SU-DHL-6 (cell line): ENCODE measurements around the gene SPTSSB.
A peak's percentile ranks its signal among the peaks of the same experiment; 100 is the strongest.

Source experiments
- H2AFZ ChIP-seq: fragments of 200-600 bp; sonication (generic); 2 replicates; pipeline ENCODE4 v1.6.1; 2014; ENCODE audit warnings: low read depth, mild to moderate bottlenecking, moderate library complexity, mixed read lengths, antibody characterized with exemption, low read length; ENCODE audit not compliant: severe bottlenecking
- H3F3A ChIP-seq: fragments of 200-600 bp; shearing (Covaris generic); 2 replicates; pipeline ENCODE4 v1.6.0; 2016; ENCODE audit warnings: antibody characterized with exemption, mild to moderate bottlenecking; ENCODE audit not compliant: insufficient read depth
- H3K27ac ChIP-seq: fragments of 200-600 bp; sonication (generic); 2 replicates; pipeline ENCODE4 v1.5.1; 2016; ENCODE audit warnings: low read depth, mild to moderate bottlenecking, low read length, moderate library complexity, mixed read lengths
- H3K27me3 ChIP-seq: fragments of 200-600 bp; sonication (generic), shearing (Covaris generic); 2 replicates; pipeline ENCODE4 v1.6.0; 2014; ENCODE audit warnings: mild to moderate bottlenecking, low read length
- H3K36me3 ChIP-seq: fragments of 200-600 bp; sonication (generic); 2 replicates; pipeline ENCODE4 v1.6.1; 2014; ENCODE audit warnings: mild to moderate bottlenecking, low read length, mixed read lengths
- H3K4me2 ChIP-seq: fragments of 300-600, 200-600 bp; shearing (Covaris generic), sonication (generic); 2 replicates; pipeline ENCODE4 v1.6.0; 2014; ENCODE audit warnings: low read length, low read depth, mild to moderate bottlenecking; ENCODE audit not compliant: poor library complexity, severe bottlenecking
- H3K4me3 ChIP-seq: fragments of 200-600 bp; sonication (generic); 2 replicates; pipeline ENCODE4 v1.5.1; 2014; ENCODE audit warnings: antibody characterized with exemption, low read length, mild to moderate bottlenecking, mixed read lengths; ENCODE audit not compliant: insufficient read depth, poor library complexity, severe bottlenecking
- H3K79me2 ChIP-seq: fragments of 200-600 bp; sonication (generic); 2 replicates; pipeline ENCODE4 v1.6.1; 2014; ENCODE audit warnings: mild to moderate bottlenecking, low read length, moderate library complexity; ENCODE audit not compliant: insufficient read depth
- H3K9ac ChIP-seq: fragments of 200-600 bp; sonication (generic); 2 replicates; pipeline ENCODE4 v1.7.0; 2014; ENCODE audit warnings: mild to moderate bottlenecking, low read length
- H3K9me2 ChIP-seq: fragments of 200-600 bp; sonication (generic); replicated peaks from 2 replicates; pipeline ENCODE4 v1.6.1; 2014; ENCODE audit warnings: low read length; ENCODE audit not compliant: insufficient read depth
- H3K9me3 ChIP-seq: fragments of 200-600 bp; sonication (generic); 2 replicates; pipeline ENCODE4 v1.6.1; 2014; ENCODE audit warnings: low read length, mixed read lengths; ENCODE audit not compliant: insufficient read depth
- H4K20me1 ChIP-seq: fragments of 200-600 bp; sonication (generic); 2 replicates; pipeline ENCODE4 v1.6.1; 2014; ENCODE audit warnings: low read depth, mild to moderate bottlenecking, antibody characterized with exemption, low read length, moderate library complexity, mixed read lengths
- EZH2phosphoT487 ChIP-seq: fragments of 200-600 bp; sonication (generic), shearing (Covaris generic); conservative IDR thresholded peaks from 2 replicates; pipeline ENCODE4 v1.6.1; 2018; ENCODE audit warnings: mild to moderate bottlenecking, antibody characterized with exemption, low read length, moderate library complexity, mixed read lengths
- TF ChIP-seq, protein P1 (sequence below): fragments of 200-600 bp; sonication (generic); IDR thresholded peaks from one replicate; pipeline ENCODE4 v1.5.1; 2017; ENCODE audit warnings: antibody characterized with exemption, mild to moderate bottlenecking, low read length, moderate library complexity; ENCODE audit not compliant: insufficient read depth, poor library complexity, severe bottlenecking

SPTSSB gene

DNA sequence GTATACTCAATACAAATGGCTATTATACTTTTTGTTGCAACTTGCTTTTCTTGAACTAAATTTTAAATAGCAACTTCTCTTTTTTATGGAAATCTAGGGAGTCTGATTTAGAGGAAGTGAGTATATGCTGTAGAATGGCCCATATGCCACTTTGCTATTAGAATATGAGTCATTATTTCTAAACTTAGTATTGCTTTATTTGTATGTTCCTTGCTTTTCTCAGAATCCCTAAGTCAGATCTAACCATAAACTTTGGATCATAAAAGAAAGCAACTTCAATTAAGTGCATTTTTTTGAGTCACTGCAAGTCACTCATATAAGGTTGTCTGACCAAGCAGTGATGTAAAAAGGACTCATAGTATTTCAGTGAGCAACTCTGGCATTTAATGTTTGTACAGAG lies 17.5 kb upstream of the SPTSSB start:
- Histone ChIP-seq H3K27me3 (no peaks in the 10 kb centered on the region), H3K4me2 (no peak overlapping the region), H3K9ac (no peak overlapping the region), H3F3A (no peaks in the 10 kb centered on the region), H3K36me3 (no peaks in the 10 kb centered on the region), H3K9me2 (no peaks in the 10 kb centered on the region), H3K4me3 (no peak overlapping the region), H2AFZ (no peak overlapping the region), H3K79me2 (no peaks in the 10 kb centered on the region), H3K27ac (no peak overlapping the region), H3K9me3 (no peaks in the 10 kb centered on the region), H4K20me1 (no peaks in the 10 kb centered on the region)
- TF ChIP-seq, protein P1, sequence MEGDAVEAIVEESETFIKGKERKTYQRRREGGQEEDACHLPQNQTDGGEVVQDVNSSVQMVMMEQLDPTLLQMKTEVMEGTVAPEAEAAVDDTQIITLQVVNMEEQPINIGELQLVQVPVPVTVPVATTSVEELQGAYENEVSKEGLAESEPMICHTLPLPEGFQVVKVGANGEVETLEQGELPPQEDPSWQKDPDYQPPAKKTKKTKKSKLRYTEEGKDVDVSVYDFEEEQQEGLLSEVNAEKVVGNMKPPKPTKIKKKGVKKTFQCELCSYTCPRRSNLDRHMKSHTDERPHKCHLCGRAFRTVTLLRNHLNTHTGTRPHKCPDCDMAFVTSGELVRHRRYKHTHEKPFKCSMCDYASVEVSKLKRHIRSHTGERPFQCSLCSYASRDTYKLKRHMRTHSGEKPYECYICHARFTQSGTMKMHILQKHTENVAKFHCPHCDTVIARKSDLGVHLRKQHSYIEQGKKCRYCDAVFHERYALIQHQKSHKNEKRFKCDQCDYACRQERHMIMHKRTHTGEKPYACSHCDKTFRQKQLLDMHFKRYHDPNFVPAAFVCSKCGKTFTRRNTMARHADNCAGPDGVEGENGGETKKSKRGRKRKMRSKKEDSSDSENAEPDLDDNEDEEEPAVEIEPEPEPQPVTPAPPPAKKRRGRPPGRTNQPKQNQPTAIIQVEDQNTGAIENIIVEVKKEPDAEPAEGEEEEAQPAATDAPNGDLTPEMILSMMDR: no peak
- no peak for TF ChIP-seq EZH2phosphoT487

- Histone ChIP-seq H3K27me3 (no peaks in the 10 kb centered on the region), H4K20me1 (no peaks in the 10 kb centered on the region), H3F3A (no peaks in the 10 kb centered on the region), H3K9me2 (no peaks in the 10 kb centered on the region), H3K4me3 (no peak overlapping the region), H3K4me2 (no peak overlapping the region), H3K27ac (no peak overlapping the region), H3K36me3 (no peaks in the 10 kb centered on the region), H3K9me3 (no peaks in the 10 kb centered on the region), H3K9ac (no peak overlapping the region), H3K79me2 (no peaks in the 10 kb centered on the region), H2AFZ (no peak overlapping the region)
- no peak for TF ChIP-seq EZH2phosphoT487
- TF ChIP-seq, protein P1: no peak
Measured at GRCh38 chr3:161386991-161387770, 15.9 kb upstream of the SPTSSB start.

GRCh38 chr3:161372321-161373260 lies 1.3 kb upstream of the SPTSSB start:
- H3K27me3 ChIP-seq: no peaks in the 10 kb centered on the region
- peak overlapping the region; percentile 67 for H3K4me2 ChIP-seq
- no peak for TF ChIP-seq EZH2phosphoT487
- no peak overlapping the region for H3K27ac ChIP-seq
- H2AFZ ChIP-seq: peak overlapping the region; percentile 83
- no peaks in the 10 kb centered on the region for H3K9me2 ChIP-seq
- no peaks in the 10 kb centered on the region for H3K9me3 ChIP-seq
- no peaks in the 10 kb centered on the region for H3F3A ChIP-seq
- H3K36me3 ChIP-seq: no peaks in the 10 kb centered on the region
- H3K9ac ChIP-seq: peak overlapping the region; percentile 24; the same call in 1 of the 2 replicates
- no peaks in the 10 kb centered on the region for H3K79me2 ChIP-seq
- peak overlapping the region; percentile 36 for H3K4me3 ChIP-seq
- H4K20me1 ChIP-seq: no peaks in the 10 kb centered on the region
